CD4-positive, alpha-beta T cell treated with Interleukin-15 for 4 hours (primary cell): ENCODE results near the gene LEMD2.

Source experiments
- DNase-seq: peaks from one replicate; pipeline ENCODE4 v3.0.0-alpha.2; 2020; ENCODE audit warnings: low spot score

LEMD2 gene

DNA sequence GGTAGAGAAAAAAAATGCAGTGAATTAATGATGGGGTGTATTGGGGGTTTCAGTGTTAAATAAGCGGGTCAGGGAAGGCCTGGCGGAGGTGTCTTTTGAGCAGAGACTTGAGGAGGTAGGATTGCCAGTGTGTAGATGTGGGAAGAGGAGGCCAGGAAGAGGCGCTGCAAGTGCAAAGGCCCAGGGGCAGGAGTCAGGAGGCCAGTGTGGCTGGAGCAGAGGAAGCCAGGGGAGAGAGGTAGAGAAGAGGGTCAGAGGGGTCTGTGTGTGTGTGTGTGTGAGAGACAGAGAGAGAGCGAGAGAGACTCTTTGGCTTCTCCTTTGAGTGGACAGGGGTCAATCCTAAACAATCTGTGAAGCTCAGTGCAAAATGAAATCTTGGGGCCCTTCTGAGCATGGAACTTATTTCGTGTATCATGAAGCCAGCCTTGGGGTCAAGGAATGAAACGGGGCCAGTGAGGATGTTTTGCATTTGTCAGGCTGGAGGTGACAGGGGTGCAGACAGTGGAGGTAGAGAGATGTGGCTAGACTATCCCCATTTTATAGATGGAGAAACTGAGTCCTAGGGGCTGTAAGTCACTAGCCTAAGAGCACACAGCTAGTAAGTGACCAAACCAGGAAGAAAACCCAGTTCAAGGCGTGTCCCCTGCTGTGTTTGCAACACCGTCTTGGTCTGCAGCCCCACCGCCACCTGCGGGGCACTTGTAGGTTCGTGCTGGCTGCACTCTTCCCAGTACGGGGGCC, 32.5 kb downstream of the LEMD2 start:
- DNase-seq = no peak

DNA sequence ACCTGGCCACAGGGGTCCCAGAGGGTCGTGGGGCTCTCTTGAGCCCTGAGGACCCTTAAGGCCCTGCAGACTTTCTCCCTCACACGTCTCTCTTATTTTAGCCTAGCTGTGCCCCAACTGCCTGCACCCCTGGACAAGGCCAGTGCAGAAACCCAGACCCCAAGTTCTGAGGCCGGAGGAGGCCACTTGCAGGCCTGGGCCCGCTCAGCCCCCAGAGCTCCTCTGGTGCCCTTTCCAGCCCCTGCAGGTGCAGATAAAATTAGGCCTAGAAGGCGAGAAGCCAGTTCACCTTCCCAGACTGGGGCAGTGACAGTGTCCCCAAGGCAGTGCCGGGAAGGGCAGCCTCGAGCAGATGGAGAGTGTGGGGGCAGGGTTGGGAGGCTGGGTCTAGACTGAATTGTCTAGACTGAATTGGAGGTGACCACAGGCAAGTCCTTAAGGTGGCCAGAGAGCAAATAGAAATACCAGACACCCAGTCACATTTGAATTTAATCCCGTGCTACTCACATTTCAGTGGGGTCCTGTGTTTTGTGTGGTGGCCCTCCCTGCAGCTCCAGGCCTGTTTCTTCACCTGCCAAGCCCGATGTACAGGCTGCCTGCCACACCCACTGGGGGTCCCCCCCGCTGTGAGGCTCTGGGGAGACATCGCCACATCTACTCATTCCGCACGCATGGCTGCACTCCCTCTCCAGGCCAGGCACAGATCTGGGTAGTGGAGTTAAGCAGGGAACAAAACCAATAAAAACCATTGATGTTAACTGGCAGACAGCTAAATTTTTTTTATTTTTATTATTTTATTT, 33.7 kb downstream of the LEMD2 start:
- DNase-seq = no peak

- DNase-seq = no peak
Observed at GRCh38 chr6:33754222-33754621, 34.7 kb downstream of the LEMD2 start.

DNA sequence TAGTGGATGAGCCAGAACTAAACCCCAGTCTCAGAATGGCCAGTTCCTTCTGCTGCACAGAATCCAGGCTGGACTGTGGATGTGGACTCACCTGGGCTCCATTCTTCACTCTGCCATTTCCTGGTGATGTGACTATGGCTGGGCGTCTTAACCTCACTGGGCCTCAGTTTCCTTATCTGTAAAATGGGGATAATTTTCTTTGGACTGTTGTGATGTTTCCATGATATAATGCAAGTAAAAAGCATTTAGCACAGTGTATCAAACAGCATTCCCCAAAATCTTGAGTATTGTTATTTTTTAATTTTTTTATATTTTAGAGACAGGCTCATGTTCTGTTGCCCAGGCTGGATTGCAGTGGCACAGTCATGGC, 36.3 kb downstream of the LEMD2 start:
- DNase-seq = no peak

GRCh38 chr6:33751771-33752645, 36.9 kb downstream of the LEMD2 start:
- DNase-seq = no peak

- no peak for DNase-seq
Observed at GRCh38 chr6:33750244-33750991, 38.5 kb downstream of the LEMD2 start.

- no peak for DNase-seq
Observed at GRCh38 chr6:33749401-33749800, 39.5 kb downstream of the LEMD2 start.

DNA sequence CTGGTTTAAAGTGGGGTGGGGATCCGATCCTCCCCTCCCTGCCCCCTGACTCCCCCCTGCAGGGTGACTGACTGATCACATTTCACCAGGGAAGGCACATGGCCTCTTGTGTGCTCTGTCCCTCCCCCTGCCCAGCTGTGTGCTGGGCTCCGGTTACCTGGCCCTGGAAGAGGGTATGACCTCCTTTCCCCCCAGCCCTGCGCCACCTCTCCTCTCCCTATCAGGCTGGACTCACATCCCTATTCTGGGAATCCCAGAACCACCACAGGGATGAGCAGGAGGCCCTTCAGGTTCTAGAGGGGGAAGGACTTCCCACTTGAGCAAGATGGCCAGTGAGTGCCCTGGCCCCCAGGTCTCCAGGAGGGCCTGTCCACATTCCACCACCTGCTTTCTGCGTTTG, 40.1 kb downstream of the LEMD2 start:
- DNase-seq = no peak

DNA sequence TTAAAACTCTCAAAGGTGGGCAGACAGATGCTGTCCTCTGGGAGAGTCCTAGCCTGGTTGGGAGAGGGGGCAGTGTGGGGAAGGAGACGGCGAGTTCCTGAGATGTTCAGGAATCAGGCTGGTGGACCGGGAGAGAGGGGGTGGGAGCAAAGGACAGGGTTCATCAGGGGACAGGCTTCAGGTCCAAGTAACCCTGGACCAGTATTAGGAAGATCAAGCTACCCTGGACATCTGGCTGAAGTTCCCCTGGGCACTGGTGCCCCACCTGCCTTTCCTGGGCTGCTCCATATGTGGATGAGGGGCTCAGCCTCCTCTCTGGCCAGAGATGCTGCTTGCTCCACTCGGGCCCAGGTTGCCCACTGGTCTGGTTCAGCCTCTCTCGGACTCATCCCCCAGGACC, 41.1 kb downstream of the LEMD2 start:
- no peak for DNase-seq

DNA sequence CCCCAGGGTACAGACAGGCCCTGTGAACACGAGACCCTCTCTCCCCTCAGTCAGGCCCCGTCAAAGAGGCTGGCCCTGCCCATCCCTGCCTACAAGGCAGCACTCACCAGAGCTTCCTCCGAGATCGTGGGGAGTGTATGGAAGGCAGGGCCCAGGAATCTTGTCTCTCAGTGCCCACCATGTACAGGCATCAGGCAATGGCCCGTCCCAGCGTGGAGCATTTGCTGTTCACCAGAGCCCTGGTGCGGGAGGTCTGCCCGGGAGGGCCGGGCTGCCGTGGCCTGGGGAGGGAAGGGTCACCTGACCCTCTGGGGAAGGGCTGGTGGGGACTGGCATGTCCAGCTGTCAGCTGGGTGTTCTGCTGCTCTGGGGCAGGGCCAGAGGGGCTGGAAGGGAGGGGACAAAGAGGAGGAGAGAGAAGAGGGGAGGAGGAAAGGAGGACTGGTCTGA, 42.3 kb downstream of the LEMD2 start, which contains the start of gene IP6K3:
Gene IP6K3, minus strand, starts transcription at position 255 of the 450 bp plus-strand sequence. CDS start 11,429 bp downstream, outside the sequence.
- no peak for DNase-seq

DNA sequence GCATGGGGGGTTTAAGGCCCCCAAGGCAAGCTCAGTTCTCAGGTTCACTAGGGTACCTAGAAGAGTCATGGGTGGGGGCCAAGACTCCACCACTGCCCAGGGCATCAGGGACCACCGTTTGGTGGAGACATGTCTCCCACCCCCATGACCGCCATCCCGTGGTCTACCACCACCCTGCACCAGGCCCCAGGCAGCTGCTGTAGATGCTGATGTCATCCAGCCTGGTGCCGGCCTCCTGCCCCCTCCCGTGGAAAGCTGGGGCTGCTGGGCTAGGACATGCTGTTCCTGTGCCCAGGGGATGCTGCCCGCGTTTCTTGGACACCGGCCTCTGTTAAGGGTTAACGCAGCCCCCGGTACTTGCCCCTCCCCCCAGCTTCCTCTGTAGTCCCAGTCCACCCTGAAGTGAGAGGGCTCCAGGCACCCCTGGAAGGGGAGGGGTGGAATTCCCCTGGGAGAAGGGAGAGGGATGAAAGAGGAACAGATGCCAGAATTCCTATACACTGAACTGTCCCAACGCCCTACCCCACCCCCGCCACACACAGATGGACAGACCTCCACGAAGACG, 42.8 kb downstream of the LEMD2 start:
- no peak for DNase-seq

DNA sequence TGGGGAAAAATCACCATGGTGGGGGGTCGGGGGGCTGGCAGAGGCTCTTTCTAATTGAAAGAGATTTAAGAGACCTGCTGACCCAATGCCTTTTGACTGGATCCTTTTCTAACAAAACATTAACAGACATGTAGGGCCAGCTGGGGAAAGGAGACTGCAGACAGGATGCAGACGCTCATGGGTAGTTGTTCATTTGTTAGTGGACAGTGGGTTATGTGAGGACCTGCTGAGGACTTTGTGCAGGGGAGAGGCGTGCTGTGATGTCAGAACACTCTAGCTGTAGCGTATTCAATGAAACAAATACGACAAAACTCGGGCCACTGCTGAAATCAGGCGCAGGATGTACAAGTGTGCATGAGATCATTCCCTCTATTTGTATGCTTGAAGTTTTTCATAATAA, 43.4 kb downstream of the LEMD2 start:
- DNase-seq = no peak

GRCh38 chr6:33744895-33745546, 43.9 kb downstream of the LEMD2 start:
- no peak for DNase-seq

- peak; percentile 71 for DNase-seq
Observed at GRCh38 chr6:33744001-33744848, 44.7 kb downstream of the LEMD2 start.

DNA sequence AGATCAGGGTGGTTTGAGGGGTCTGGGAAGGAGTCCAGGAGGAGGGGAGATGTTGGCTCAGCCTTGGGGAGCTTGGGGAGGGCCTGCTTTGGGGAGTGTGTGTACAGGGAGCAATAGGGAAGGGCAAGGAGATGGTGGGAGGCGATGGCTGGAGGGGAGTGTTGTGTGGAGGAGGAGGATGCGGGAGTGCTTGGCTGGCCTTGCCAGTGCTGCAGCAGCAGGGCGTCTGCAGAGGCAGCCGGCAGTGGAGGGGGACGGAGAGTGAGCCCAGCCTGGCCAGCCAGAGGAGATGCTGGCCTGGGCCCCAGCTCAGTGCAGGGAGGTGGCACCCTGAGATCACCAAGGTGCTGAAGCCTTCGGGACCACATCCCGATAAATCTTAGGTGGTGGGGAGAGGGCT, 46.1 kb downstream of the LEMD2 start:
- no peak for DNase-seq

- DNase-seq = no peak
Observed at GRCh38 chr6:33742092-33742491, 46.8 kb downstream of the LEMD2 start.

DNA sequence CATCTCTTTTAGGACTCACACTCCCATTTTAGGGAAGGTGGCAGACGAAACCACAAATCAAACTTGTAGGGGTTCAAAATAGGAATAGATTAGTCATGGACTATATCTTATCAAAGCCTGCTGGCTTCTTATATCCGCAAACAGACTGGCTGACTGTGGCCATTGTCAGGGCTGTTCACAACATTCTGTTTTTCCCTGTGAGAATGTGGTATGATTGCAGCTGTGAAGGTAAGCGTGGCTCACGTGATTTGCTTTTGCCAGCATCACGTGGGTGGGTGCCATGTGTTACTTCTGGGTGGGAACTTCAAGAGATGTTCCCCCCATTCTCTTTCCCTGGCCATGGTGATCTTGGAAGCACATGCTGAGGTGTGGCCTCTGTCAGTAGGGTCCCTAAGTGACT, 48.1 kb downstream of the LEMD2 start:
- no peak for DNase-seq

GRCh38 chr6:33740204-33740608, 48.7 kb downstream of the LEMD2 start:
- no peak for DNase-seq

GRCh38 chr6:33739571-33739970, 49.4 kb downstream of the LEMD2 start:
- DNase-seq = no peak

DNA sequence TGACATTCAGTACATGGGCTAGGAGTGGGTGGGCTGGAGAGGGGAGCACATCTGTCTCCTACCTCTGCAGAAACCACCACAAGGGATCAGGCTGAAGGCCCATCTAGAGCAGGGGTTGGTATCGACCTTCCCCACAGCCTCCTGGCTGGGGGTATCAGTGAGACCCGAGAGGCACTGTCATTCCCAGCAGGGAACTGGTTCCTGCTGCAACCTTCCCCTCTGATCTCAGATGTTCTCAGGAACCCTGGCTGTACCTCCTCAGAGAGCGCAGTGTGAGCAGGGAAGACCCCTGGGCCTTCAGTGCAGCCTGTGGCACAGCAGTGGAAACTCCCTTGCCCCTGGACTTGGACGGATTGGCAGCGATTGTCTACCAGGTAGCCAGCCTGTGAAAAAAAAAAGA, 50.1 kb downstream of the LEMD2 start:
- DNase-seq = no peak
